GM18498 (cell line): Measurements from ENCODE around the gene GREB1.

ENCODE experiments used
- ATAC-seq: cut with Tn5 transposase; IDR thresholded peaks from one replicate; pipeline ENCODE4 v1.9.1; 2021; ENCODE audit warnings: mild to moderate bottlenecking, moderate library complexity; ENCODE audit not compliant: unreplicated experiment

Gene GREB1

GRCh38 chr2:11558214-11558886 lies 24.5 kb downstream of the GREB1 start:
- ATAC-seq: no peak

GRCh38 chr2:11559066-11559785 lies 25.4 kb downstream of the GREB1 start:
- no peak for ATAC-seq

- ATAC-seq: no peak
Measured at GRCh38 chr2:11559786-11560155, 25.9 kb downstream of the GREB1 start.

GRCh38 chr2:11560806-11561205 lies 27.0 kb downstream of the GREB1 start:
- no peak for ATAC-seq

- ATAC-seq: no peak
Measured at GRCh38 chr2:11562011-11562410, 28.2 kb downstream of the GREB1 start.

GRCh38 chr2:11562476-11562875 lies 28.6 kb downstream of the GREB1 start:
- no peak for ATAC-seq

- ATAC-seq: no peak
Measured at GRCh38 chr2:11563784-11564666, 30.2 kb downstream of the GREB1 start.

- no peak for ATAC-seq
Measured at GRCh38 chr2:11564816-11565567, 31.1 kb downstream of the GREB1 start.

GRCh38 chr2:11566383-11566782 lies 32.5 kb downstream of the GREB1 start:
- ATAC-seq: no peak

- ATAC-seq: no peak
Measured at GRCh38 chr2:11567631-11568031, 33.8 kb downstream of the GREB1 start.

GRCh38 chr2:11568436-11568835 lies 34.6 kb downstream of the GREB1 start:
- ATAC-seq: no peak

- no peak for ATAC-seq
Measured at GRCh38 chr2:11569636-11570035, 35.8 kb downstream of the GREB1 start.

- ATAC-seq: no peak
Measured at GRCh38 chr2:11571170-11571569, 37.3 kb downstream of the GREB1 start.

- no peak for ATAC-seq
Measured at GRCh38 chr2:11572996-11573395, 39.2 kb downstream of the GREB1 start.

GRCh38 chr2:11573418-11574175 lies 39.8 kb downstream of the GREB1 start:
- ATAC-seq: no peak

GRCh38 chr2:11574176-11575046 lies 40.6 kb downstream of the GREB1 start:
- no peak for ATAC-seq

GRCh38 chr2:11576398-11576797 lies 42.6 kb downstream of the GREB1 start:
- ATAC-seq: no peak

GRCh38 chr2:11577101-11577883 lies 43.4 kb downstream of the GREB1 start:
- no peak for ATAC-seq
